Measurements from ENCODE around the gene ZFP64. TPM values are rescaled to one million over a fixed set of nuclear protein-coding genes. Genes with fewer than 3 reads are reported as not detected.
"Not testable (repeated sequence)": the region's sequence is repeated elsewhere in the genome, so short reads cannot be mapped to it uniquely, and the experiment has no call there.

ZFP64 gene
- total RNA-seq, 3 donors from 2014 or later: 8.5 to 13.0 (median 11.5) TPM

- intact Hi-C loops (cut with DNase I; ENCODE audit: low total_unique reads): no loop called here
Observed at GRCh38 chr20:52193886-52194545, 2.4 kb upstream of the ZFP64 start.

GRCh38 chr20:52193133-52193532, 1.6 kb upstream of the ZFP64 start:
- no peaks in the 10 kb centered on the region for H3K27me3 ChIP-seq
- H3K27ac ChIP-seq: no peak overlapping the region
- DNase-seq (ENCODE audit: low spot score in 2 of 2): no peak
- H3K36me3 ChIP-seq: no peaks in the 10 kb centered on the region
- H3K9me3 ChIP-seq: no peaks in the 10 kb centered on the region
- no peaks in the 10 kb centered on the region for H3K4me1 ChIP-seq
- intact Hi-C loops (cut with DNase I; ENCODE audit: low total_unique reads): no loop called here
- no peak for TF ChIP-seq POLR2A (IDR thresholded peaks at IDR 0.05)
- H3K4me3 ChIP-seq: no peak overlapping the region

More at GRCh38 chr20:52193886-52194545, 2.4 kb upstream of the ZFP64 start:
- Histone ChIP-seq H3K27ac (no peak overlapping the region), H3K4me1 (no peaks in the 10 kb centered on the region), H3K4me3 (no peak overlapping the region), H3K9me3 (no peaks in the 10 kb centered on the region), H3K36me3 (no peaks in the 10 kb centered on the region), H3K27me3 (no peaks in the 10 kb centered on the region)
- DNase-seq (ENCODE audit: low spot score in 2 of 2): no peak
- TF ChIP-seq POLR2AphosphoS5 (IDR thresholded peaks at IDR 0.05) (no peak), POLR2A (IDR thresholded peaks at IDR 0.05) (no peak), CTCF (IDR thresholded peaks at IDR 0.05) (no peak)

GRCh38 chr20:52192719-52193007, 1.1 kb upstream of the ZFP64 start:
- DNase-seq (ENCODE audit: low spot score in 2 of 2); H3K27me3 ChIP-seq; H3K27ac ChIP-seq; intact Hi-C loops (cut with DNase I; ENCODE audit: low total_unique reads); H3K9me3 ChIP-seq; H3K4me1 ChIP-seq; H3K36me3 ChIP-seq: not testable (repeated sequence)
- H3K4me3 ChIP-seq: peak overlapping the region in 1 of 3 donors; percentile 91

GRCh38 chr20:52191916-52192718, 538 bp upstream of the ZFP64 start:
- Histone ChIP-seq H3K4me3 (peak overlapping the region; percentile 75 to 91 (median 91)), H3K27me3 (no peaks in the 10 kb centered on the region), H3K4me1 (no peaks in the 10 kb centered on the region), H3K36me3 (no peaks in the 10 kb centered on the region), H3K27ac (peak overlapping the region; percentile 89 to 91), H3K9me3 (no peaks in the 10 kb centered on the region)
- DNase-seq (ENCODE audit: low spot score in 2 of 2): no peak
- TF ChIP-seq POLR2A (IDR thresholded peaks at IDR 0.05) (no peak), CTCF (IDR thresholded peaks at IDR 0.05) (no peak), POLR2AphosphoS5 (IDR thresholded peaks at IDR 0.05) (no peak)
- intact Hi-C loops (cut with DNase I; ENCODE audit: low total_unique reads): no loop called here

- Histone ChIP-seq H3K4me1 (no peaks in the 10 kb centered on the region), H3K36me3 (no peaks in the 10 kb centered on the region), H3K4me3 (peak overlapping the region; percentile 75 to 91 (median 91)), H3K27me3 (no peaks in the 10 kb centered on the region), H3K27ac (peak overlapping the region; percentile 89 to 91), H3K9me3 (no peaks in the 10 kb centered on the region)
- intact Hi-C loops (cut with DNase I; ENCODE audit: low total_unique reads): no loop called here
- TF ChIP-seq CTCF (IDR thresholded peaks at IDR 0.05) (no peak), POLR2AphosphoS5 (IDR thresholded peaks at IDR 0.05) (no peak), POLR2A (IDR thresholded peaks at IDR 0.05) (no peak)
- no peak for DNase-seq (ENCODE audit: low spot score in 2 of 2)
Observed at GRCh38 chr20:52190437-52191131, 995 bp downstream of the ZFP64 start.

- no peaks in the 10 kb centered on the region for H3K9me3 ChIP-seq
- H3K36me3 ChIP-seq: peaks cover 4% of the 10 kb centered on the region
- no peak for TF ChIP-seq CTCF (IDR thresholded peaks at IDR 0.05)
- no peak for TF ChIP-seq POLR2AphosphoS5 (IDR thresholded peaks at IDR 0.05)
- TF ChIP-seq POLR2A (IDR thresholded peaks at IDR 0.05): no peak
- H3K4me3 ChIP-seq: no peak overlapping the region
- intact Hi-C loops (cut with DNase I; ENCODE audit: low total_unique reads): no loop called here
- no peak overlapping the region for H3K27ac ChIP-seq
- DNase-seq (ENCODE audit: low spot score in 2 of 2): no peak
- H3K4me1 ChIP-seq: no peaks in the 10 kb centered on the region
- H3K27me3 ChIP-seq: no peaks in the 10 kb centered on the region
Observed at GRCh38 chr20:52181766-52182165, 9.8 kb downstream of the ZFP64 start.
